ENCODE results near the gene S100PBP.
"Not testable (repeated sequence)": the region's sequence is repeated elsewhere in the genome, so short reads cannot be mapped to it uniquely, and the experiment has no call there.

Gene S100PBP

DNA sequence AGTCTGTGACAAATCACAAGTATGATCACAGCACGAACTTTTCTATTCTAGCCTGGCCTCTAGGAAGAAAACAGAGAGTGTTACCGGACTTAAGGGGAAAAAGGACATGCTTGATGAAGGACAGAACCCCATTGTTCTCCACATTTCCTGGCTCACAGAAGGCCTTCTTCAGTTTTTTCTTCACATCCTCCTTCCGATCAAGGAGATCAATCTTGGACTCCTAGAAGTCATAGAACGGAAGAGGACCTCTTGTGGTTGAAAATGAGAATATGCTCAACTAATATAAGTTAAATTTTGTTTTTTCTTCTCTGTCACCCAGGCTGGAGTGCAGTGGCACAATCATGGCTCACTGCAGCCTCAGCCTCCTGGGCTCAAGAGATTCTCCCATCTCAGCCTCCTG, 30.6 kb upstream of the S100PBP start:
- DNase-seq = no peak

GRCh38 chr1:32789356-32789755, 28.1 kb upstream of the S100PBP start:
- not testable (repeated sequence) for DNase-seq

DNA sequence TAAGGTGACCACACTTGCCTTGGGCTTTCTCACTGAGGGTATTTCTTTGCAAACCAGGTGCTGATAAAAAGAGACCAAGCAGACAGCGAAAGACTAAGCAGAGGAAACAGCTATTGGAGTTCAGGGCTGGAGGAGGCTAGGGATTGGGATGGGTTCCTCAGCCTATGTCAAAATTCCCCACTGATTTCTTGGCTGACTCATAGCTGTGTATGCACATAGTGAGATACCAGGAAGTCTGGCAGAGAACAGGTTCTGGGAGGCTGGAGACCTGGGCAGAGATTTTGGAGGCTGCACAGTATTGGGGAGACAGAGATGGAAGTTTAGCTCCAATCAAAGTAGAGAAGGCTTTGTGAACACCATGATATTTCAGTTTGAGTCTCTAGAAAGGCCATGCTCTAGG, 25.6 kb upstream of the S100PBP start:
- DNase-seq = no peak

DNA sequence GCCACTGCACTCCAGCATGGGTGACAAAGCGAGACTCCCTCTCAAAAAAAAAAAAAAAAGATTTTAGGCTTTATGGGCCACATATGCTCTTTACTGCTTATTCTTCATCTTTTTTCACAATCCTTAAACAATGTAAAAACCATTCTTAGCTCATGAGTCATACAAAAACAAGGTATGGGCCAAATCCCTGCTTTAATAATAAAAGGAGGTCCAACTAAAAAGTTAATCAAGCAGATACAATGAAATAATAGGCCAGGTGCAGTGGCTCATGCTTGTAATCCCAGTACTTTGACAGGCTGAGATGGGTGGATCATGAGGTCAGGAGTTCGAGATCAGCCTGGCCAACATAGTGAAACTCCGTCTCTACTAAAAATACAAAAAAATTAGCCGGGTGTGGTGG, 21.7 kb upstream of the S100PBP start:
- not testable (repeated sequence) for DNase-seq

DNA sequence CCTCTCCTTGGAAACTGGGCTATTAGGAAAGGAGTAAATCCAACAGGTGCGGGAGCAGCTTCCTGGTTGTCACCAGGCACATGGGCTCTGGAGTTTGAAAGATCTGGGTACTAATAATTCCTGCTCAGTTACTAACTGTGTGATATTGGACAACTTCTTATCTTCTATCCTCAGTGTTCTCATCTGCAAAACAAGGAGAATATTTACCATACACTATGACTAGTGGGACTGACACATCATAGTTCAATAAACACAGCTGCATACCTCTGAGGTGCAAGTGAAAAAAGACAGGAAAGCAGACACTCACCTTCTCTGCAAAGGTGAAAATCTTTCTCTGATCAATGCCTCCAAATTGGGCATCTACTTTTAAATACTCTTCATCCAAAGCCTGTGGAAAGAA, 20.0 kb upstream of the S100PBP start:
- no peak for DNase-seq

GRCh38 chr1:32798191-32798590, 19.3 kb upstream of the S100PBP start:
- no peak for DNase-seq

DNA sequence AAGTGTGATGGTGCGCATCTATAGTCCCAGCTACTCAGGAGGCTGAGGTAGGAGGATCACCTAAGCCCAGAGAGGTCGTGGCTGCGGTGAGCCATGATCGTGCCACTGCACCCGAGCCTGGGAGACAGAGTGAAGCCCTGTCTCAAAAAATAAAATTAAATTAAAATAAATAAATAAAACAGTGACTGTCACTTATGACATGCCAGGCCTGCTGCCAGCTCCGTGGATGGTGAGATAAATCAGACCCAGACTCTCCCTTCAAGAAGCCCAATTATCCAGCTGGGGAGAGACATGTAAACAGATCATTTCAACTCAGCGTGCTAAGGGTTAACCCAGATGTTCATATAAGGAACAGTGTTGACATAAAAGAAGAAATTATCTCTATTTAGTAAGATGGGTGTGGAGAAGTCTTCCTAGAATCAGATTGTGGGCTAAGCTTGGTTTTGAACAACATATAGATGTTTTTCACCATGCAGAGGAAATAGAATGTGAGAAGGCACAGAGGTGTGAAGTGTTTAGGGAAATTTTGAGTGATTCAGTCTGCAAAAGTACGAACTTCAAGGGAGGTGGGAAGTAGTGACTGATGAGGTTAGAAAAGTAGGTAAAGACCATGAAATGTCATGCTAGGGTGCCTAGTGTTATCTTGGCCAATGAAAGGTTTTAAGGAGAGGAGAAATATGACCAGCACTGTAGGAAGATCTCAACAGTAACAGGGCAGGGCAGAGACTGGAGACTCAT, 18.6 kb upstream of the S100PBP start:
- no peak for DNase-seq

- no peak for DNase-seq
Measured at GRCh38 chr1:32801096-32801715, 16.2 kb upstream of the S100PBP start.

- not testable (repeated sequence) for DNase-seq
Measured at GRCh38 chr1:32804460-32804859, 13.0 kb upstream of the S100PBP start.

DNA sequence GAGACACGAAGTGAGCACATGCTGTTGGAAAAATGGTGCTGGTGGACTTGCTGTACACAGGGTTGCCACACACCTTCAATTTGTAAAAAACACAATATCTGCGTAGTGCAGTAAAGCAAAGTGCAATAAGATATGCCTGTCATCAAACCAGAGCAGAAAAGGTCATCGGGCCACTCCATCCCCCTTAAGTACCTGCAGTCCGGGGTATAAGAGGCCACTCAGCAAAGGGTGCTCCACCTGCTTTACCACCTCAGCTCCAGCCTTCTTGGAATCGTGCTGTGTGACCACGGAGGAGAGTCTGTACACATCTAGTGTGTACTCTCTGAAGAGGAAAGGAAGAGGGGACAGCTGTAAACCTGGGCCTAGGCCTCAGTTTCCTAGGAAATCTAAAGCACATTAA, 11.2 kb upstream of the S100PBP start:
- no peak for DNase-seq

DNA sequence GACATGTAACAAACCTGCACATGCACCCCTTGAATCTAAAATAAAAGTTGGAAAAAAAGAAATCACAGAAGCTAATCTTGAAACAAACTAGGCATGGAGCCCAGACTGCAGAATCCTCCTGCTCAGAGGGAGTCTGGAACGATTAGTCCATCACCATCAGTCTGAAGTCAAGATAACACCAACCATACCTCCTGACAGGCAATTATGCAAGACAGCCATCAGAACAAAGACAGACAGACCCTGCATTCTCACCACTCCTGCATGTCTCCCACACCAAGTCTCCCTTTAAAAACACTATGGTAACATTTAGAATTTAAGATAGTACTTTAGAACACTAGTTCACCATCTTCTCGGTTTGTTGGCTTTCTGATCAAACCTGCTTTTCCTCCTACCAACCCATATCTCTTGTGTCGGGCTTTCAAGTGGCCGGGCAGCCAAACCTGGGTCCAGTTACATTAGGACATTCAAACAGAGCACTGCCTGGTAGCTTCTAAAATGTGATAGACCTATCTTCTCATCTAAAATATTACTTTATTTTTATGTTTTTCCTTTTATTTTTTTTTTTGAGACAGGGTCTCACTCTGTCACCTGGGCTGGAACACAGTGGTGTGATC, 10.4 kb upstream of the S100PBP start:
- no peak for DNase-seq

DNA sequence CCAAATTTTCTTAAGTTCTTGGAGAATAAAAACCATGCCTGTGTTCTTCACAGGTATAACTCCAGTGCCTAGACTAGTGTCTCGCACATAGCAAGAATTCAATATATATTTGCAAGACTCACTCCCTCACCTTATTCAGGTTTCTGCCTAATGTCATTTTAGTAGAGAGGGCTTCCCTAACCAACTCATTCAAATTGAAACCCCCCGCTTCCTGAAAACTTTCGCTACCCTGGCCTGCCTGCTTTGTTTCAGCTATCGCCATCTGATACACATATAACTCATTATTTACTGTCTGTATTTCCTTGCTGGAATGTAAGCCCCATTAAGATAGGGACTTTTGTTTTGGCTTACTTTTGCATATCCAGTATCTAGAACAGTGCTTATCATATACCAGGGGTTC, 8.9 kb upstream of the S100PBP start:
- DNase-seq = no peak

- no peak for DNase-seq
Measured at GRCh38 chr1:32810358-32810757, 7.1 kb upstream of the S100PBP start.

GRCh38 chr1:32811265-32811664, 6.2 kb upstream of the S100PBP start:
- no peak for DNase-seq

DNA sequence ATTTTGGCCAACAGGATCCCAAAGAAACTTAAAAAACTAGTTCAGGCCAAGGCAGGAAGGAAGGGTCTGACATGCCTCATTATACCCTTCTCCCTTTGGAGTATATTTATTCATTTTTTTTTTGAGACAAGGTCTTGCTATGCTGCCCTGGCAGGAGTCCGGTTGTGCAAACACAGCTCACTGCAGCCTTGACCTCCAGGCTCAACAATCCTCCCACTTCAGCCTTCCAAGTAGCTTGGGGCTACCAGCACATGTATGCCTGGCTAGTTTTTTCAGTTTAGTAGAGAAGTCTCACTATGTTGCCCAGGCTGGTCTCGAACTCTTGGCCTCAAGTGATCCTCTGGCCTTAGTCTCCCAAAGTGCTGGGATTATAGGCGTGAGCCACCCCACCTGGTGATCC, 5.5 kb upstream of the S100PBP start:
- DNase-seq = no peak

- DNase-seq = peak; percentile 25
Measured at GRCh38 chr1:32813941-32814739, 3.3 kb upstream of the S100PBP start.

- peak; percentile 31 for DNase-seq
Measured at GRCh38 chr1:32816676-32817158, 736 bp upstream of the S100PBP start.

DNA sequence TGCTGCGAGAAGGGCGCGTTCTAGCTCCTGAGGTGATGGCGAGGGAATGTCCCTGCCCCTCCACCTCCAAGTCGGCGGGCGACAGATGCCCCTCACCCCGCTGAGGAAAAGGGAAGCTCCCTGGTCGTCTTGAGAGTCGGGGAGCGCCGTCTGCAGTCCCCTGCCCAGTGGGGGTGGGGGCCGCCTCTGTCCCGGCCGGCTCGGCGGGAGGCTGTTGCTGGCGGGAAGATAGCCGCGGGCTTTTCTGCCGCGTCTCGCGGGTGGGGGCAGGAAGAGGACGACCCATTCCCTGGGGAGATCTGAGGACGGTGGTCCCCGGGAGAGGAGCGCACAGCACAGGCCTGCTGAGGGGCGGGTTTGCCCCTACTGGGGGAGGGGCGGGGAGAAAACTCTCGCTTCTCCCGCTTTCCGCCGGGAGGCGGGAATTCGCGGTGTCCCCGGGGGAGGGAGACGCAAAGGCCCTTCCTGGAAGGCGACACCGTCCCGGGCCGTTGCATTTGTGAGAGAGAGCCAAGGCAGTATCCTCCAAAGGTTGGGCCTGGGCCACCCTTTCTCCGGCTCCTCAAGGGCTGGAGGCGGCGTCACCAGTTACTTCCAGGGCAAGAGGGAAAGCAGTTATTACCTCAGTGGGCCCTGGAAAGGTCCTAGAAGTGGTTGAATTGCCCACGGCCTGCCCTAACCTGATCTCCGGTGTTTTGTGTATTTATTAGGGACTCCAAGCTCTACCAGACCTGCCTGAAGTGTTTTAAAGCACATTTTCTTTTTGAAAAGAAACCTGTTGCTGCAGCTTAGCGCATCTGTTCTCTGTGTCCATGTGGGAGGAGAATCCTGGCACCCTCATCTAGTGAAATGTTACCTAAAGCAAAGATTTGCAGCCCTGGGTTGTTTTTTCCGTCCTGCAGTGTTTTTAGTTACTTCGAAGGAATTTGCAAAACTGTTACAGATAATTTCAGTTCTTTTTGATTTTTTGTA, 648 bp downstream of the S100PBP start:
- peak; percentile 45 for DNase-seq

GRCh38 chr1:32818804-32819541, 1.5 kb downstream of the S100PBP start:
- DNase-seq = peak; percentile 79

GRCh38 chr1:32825181-32825580, 7.7 kb downstream of the S100PBP start:
- DNase-seq = peak; percentile 20

GRCh38 chr1:32828341-32828740, 10.9 kb downstream of the S100PBP start:
- peak; percentile 10 for DNase-seq
